CD8-positive, alpha-beta memory T cell (primary cell): ENCODE measurements around the gene SLC13A5. TPM values are rescaled to one million over a fixed set of nuclear protein-coding genes. Genes with fewer than 3 reads are reported as not detected.

Experiments
- CTCF ChIA-PET: fragments of 350-600 bp; sonication (Branson Sonifier 250); formaldehyde crosslinking; loops from one replicate; lab custom pipeline; 2021; ENCODE audit warnings: antibody characterized with exemption; lab: Charles Lee
- POLR2A ChIA-PET: fragments of 350-600 bp; sonication (Branson Sonifier 250); formaldehyde crosslinking; loops from one replicate; lab custom pipeline; 2021; ENCODE audit warnings: antibody characterized with exemption; lab: Charles Lee
- DNase-seq, 5 donors: peaks; one replicate each; pipeline versions ENCODE4 v3.0.0 to v3.0.0-alpha.2; 2020 to 2022; ENCODE audit warnings: mixed read lengths in 1 of 5
- H3K27ac ChIP-seq: one replicate; pipeline ENCODE4 v1.7.0; 2013; ENCODE audit warnings: low read depth, mild to moderate bottlenecking, low read length, moderate library complexity
- H3K27me3 ChIP-seq: 2 replicates; pipeline ENCODE4 v1.7.0; 2013; ENCODE audit warnings: low read length, mild to moderate bottlenecking; ENCODE audit not compliant: insufficient read depth, poor library complexity, severe bottlenecking
- H3K36me3 ChIP-seq: 2 replicates; pipeline ENCODE4 v1.7.0; 2013; ENCODE audit warnings: mild to moderate bottlenecking, low read length, moderate library complexity; ENCODE audit not compliant: insufficient read depth
- H3K4me1 ChIP-seq: 2 replicates; pipeline ENCODE4 v1.7.0; 2013; ENCODE audit warnings: mild to moderate bottlenecking, low read length, moderate library complexity; ENCODE audit not compliant: insufficient read depth
- H3K4me3 ChIP-seq: 2 replicates; pipeline ENCODE4 v1.7.0; 2013; ENCODE audit warnings: mild to moderate bottlenecking, low read length
- H3K9me3 ChIP-seq: 2 replicates; pipeline ENCODE4 v1.7.0; 2013; ENCODE audit warnings: mild to moderate bottlenecking, low read length
- H3K27ac Mint-ChIP-seq, 8 donors: one replicate each; pipeline ENCODE4 v1.8.0; 2020 to 2021; ENCODE audit warnings: mixed read lengths in 8 of 8, mild to moderate bottlenecking in 6 of 8, inconsistent platforms in 3 of 8, moderate library complexity in 3 of 8
- H3K27me3 Mint-ChIP-seq, 2 donors: one replicate each; pipeline ENCODE4 v1.8.0; 2020 to 2021; ENCODE audit warnings: mixed read lengths in 2 of 2, mild to moderate bottlenecking in 1 of 2, moderate library complexity in 1 of 2
- H3K36me3 Mint-ChIP-seq, 3 donors: one replicate each; pipeline ENCODE4 v1.8.0; 2020 to 2021; ENCODE audit warnings: mixed read lengths in 3 of 3, inconsistent platforms in 1 of 3, mild to moderate bottlenecking in 1 of 3
- H3K4me1 Mint-ChIP-seq, 3 donors: one replicate each; pipeline ENCODE4 v1.8.0; 2020 to 2021; ENCODE audit warnings: mixed read lengths in 3 of 3, inconsistent platforms in 1 of 3, mild to moderate bottlenecking in 1 of 3
- H3K4me3 Mint-ChIP-seq, 7 donors: one replicate each; pipeline ENCODE4 v1.8.0; 2020 to 2021; ENCODE audit warnings: mixed read lengths in 7 of 7, mild to moderate bottlenecking in 6 of 7, moderate library complexity in 4 of 7, inconsistent platforms in 2 of 7
- H3K9me3 Mint-ChIP-seq, 5 donors: one replicate each; pipeline ENCODE4 v1.8.0; 2020 to 2022; ENCODE audit warnings: mixed read lengths in 5 of 5, mild to moderate bottlenecking in 3 of 5, moderate library complexity in 2 of 5, inconsistent platforms in 1 of 5
- polyA plus RNA-seq: library from polyadenylated mRNA; unstranded; fragments of 300-500 nt; fragmentation: Illumina TruSeq; gene quantifications from one replicate; pipeline ENCODE4 v1.2.3, GENCODE V29; 2021
- total RNA-seq, 2 experiments: library from RNA; stranded (reverse); gene quantifications; one replicate each; pipeline ENCODE4 v1.2.3, GENCODE V29; 2021

The SLC13A5 gene
- total and polyA plus RNA-seq, 3 experiments from 2014 or later, result not detected

DNA sequence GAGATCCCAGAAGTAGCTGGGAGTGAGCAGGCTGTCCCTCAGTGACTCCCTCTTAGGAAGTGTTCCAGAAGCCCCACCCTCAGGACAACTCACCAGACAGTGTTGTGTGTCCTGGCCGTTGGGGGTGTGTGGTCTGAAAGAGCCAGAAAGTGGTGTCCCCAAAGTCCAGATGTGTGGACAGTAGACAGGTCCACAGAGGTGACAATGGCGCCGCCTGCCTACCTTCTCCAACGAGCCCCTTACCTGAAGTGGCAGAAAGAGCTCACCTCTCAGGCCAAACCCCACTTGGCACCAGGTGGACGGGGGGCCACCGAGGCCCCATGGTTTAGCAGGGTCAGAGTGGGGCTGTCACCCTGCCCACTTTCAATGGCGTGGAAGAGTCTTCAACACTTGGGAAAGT is 41.7 kb downstream of the SLC13A5 start:
- no peaks in the 10 kb centered on the region for H3K36me3 Mint-ChIP-seq
- H3K27ac Mint-ChIP-seq, result no peak overlapping the region
- H3K9me3 Mint-ChIP-seq, result no peaks in the 10 kb centered on the region
- DNase-seq, result no peak
- ChIA-PET POLR2A (no interaction called here), CTCF (interaction anchor here (1.1 kb wide), 1 partner anchor 138 kb away, joined by 3 read pairs; no protein-coding TSS in a partner anchor)
- Histone ChIP-seq H3K36me3 (no peaks in the 10 kb centered on the region), H3K4me1 (no peaks in the 10 kb centered on the region), H3K27ac (no peak overlapping the region), H3K9me3 (no peaks in the 10 kb centered on the region), H3K27me3 (no peaks in the 10 kb centered on the region), H3K4me3 (no peak overlapping the region)
- peaks cover 3 to 8% (median 5%) of the 10 kb centered on the region in 3 donors for H3K4me1 Mint-ChIP-seq
- H3K27me3 Mint-ChIP-seq, result no peaks in the 10 kb centered on the region
- no peak overlapping the region for H3K4me3 Mint-ChIP-seq

DNA sequence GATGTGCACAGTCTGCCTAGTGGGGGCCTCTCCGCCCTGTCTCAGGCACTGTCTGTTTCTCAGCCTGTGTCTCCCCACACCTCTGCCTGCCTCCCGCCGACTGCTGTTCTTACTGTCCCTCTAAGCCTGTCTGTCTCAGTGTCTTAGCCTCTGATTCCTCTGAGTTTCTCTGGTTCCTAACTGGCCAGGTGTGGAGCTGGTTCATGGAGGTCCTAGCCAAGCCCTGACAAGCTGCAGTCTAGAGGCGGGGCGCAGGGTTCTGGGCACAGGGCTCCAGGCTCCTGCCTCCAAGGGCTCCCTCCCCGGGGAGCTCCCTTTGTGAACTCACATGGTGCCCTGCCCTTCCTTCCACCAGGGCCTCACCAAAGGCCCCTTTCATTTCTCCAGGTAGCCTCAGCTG is 42.2 kb downstream of the SLC13A5 start:
- no peaks in the 10 kb centered on the region for H3K9me3 ChIP-seq
- Mint-ChIP-seq H3K4me3 (no peak overlapping the region), H3K4me1 (peaks cover 5 to 8% (median 6%) of the 10 kb centered on the region in 3 donors), H3K27me3 (no peaks in the 10 kb centered on the region), H3K27ac (no peak overlapping the region), H3K9me3 (no peaks in the 10 kb centered on the region), H3K36me3 (no peaks in the 10 kb centered on the region)
- no peak overlapping the region for H3K27ac ChIP-seq
- no peak for DNase-seq
- no peaks in the 10 kb centered on the region for H3K4me1 ChIP-seq
- CTCF ChIA-PET, result interaction anchor here (1.1 kb wide), 1 partner anchor 139 kb away, joined by 3 read pairs; no protein-coding TSS in a partner anchor
- POLR2A ChIA-PET, result interaction anchor here (0.5 kb wide), 1 partner anchor 20 kb away, joined by 4 read pairs; the partner anchor contains the start of gene MED31
- H3K4me3 ChIP-seq, result no peak overlapping the region
- H3K36me3 ChIP-seq, result no peaks in the 10 kb centered on the region
- no peaks in the 10 kb centered on the region for H3K27me3 ChIP-seq

DNA sequence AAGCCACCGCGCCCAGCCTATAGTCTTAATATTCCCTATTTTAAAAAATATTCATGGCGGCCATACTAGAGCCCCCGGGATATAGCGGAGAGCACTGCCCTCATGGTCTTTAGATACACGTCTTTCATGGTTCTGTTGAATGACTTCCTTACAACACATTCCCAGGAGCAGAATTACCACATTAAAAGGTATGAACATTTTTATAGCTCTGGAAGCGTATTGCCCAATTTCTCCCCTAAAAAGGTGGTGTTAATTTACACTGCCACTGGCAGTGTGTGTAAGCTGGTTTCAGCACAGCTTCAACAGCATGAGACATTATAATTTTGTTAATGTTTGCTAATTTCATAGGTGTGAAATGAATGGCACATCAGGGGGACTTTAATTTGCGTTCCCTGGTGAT is 42.6 kb downstream of the SLC13A5 start:
- Histone ChIP-seq H3K36me3 (no peaks in the 10 kb centered on the region), H3K9me3 (no peaks in the 10 kb centered on the region)
- H3K27ac Mint-ChIP-seq, result no peak overlapping the region

DNA sequence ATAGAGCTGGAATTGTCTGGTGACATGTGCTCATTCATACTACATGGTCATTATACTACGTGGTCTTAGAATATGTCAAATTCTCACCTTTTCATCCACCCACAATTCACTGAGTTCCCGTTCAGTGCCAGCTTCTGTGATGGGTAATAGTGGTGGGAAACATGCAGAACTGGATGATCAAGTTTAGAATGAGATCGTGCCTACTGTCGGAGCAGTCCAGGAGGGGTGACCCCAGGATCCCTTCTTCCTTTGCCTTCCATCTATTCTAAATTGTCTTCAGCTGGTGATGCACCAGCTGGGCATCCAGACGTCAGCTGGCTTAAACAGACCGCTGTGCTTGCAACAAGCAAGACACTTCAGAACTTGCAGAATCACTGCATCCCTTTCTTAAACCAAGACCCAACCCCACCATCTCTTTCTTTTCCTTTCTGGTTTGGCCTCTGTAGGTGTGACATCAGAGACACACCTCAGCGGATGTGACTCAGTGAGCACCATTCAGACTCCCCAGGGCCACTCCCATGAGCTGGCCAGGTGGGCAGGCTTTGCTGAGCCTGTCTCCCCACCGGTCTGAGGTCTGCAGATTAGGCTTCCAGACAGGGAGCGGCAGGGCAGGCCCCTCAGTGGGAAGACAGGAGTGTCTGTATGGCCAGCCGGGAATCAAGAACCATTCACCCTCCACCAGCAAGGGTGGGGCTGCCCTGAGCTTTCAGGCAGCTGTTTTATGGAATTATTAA is 43.5 kb downstream of the SLC13A5 start:
- Mint-ChIP-seq H3K9me3 (no peaks in the 10 kb centered on the region), H3K27me3 (no peaks in the 10 kb centered on the region), H3K4me1 (peaks cover 7 to 8% (median 7%) of the 10 kb centered on the region in 3 donors), H3K36me3 (no peaks in the 10 kb centered on the region), H3K27ac (peak overlapping the region in 2 of 8 donors; percentile 11 to 77), H3K4me3 (no peak overlapping the region)
- Histone ChIP-seq H3K4me1 (no peaks in the 10 kb centered on the region), H3K9me3 (no peaks in the 10 kb centered on the region), H3K4me3 (no peak overlapping the region), H3K27me3 (no peaks in the 10 kb centered on the region), H3K27ac (no peak overlapping the region), H3K36me3 (no peaks in the 10 kb centered on the region)
- DNase-seq, result no peak
- ChIA-PET CTCF (no interaction called here), POLR2A (no interaction called here)

More for the DNA sequence above, 42.6 kb downstream of the SLC13A5 start:
- no peak overlapping the region for H3K4me3 Mint-ChIP-seq
- DNase-seq, result no peak
- H3K27ac ChIP-seq, result no peak overlapping the region
- H3K27me3 ChIP-seq, result no peaks in the 10 kb centered on the region
- H3K4me1 ChIP-seq, result no peaks in the 10 kb centered on the region
- no peaks in the 10 kb centered on the region for H3K27me3 Mint-ChIP-seq
- H3K4me1 Mint-ChIP-seq, result peaks cover 7 to 8% (median 7%) of the 10 kb centered on the region in 3 donors
- no peaks in the 10 kb centered on the region for H3K9me3 Mint-ChIP-seq
- CTCF ChIA-PET, result interaction anchor here (1.1 kb wide), 1 partner anchor 139 kb away, joined by 3 read pairs; no protein-coding TSS in a partner anchor
- POLR2A ChIA-PET, result interaction anchor here (0.5 kb wide), 1 partner anchor 19 kb away, joined by 4 read pairs; the partner anchor contains the start of gene MED31
- no peaks in the 10 kb centered on the region for H3K36me3 Mint-ChIP-seq
- H3K4me3 ChIP-seq, result no peak overlapping the region

DNA sequence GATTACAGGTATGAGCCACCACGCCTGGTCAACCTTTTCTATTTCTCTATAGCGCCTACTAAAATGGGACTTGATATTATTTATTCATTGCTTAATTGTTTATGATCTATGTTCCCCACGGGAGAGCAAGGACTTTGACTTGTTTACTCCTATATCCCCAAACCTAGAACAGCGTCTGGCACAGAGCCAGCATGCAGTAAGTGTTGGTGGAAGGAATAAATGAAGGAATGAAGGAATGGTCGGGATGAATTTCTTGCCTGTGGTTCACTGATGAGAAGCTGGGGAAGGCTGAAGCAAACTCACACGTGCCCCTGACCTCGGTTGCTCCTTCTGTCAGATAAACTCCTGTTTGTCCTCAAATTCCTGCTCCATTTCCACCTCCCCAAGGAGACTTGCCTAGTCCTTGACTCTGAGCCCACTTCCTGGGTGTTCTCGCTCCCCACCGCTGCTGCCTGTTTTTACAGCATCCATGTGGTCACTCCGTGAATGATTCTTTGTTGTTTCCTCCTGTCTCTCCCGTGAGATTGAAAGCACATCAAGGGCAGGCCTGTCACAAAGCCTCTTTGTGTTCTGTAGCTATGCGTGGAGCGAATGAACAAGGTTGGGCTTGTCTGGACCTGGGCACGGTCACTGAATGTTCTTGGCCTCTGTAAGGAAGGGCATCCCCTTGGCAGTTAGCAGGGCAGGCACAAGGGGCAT is 44.3 kb downstream of the SLC13A5 start:
- Histone ChIP-seq H3K4me1 (no peaks in the 10 kb centered on the region), H3K27me3 (no peaks in the 10 kb centered on the region), H3K27ac (no peak overlapping the region), H3K4me3 (no peak overlapping the region), H3K9me3 (no peaks in the 10 kb centered on the region), H3K36me3 (no peaks in the 10 kb centered on the region)
- H3K9me3 Mint-ChIP-seq, result no peaks in the 10 kb centered on the region
- H3K27me3 Mint-ChIP-seq, result no peaks in the 10 kb centered on the region
- POLR2A ChIA-PET, result no interaction called here
- CTCF ChIA-PET, result no interaction called here
- H3K27ac Mint-ChIP-seq, result peak overlapping the region in 1 of 8 donors; percentile 38
- no peak for DNase-seq
- peaks cover 0 to 1% (median 0%) of the 10 kb centered on the region in 3 donors for H3K36me3 Mint-ChIP-seq
- H3K4me3 Mint-ChIP-seq, result no peak overlapping the region
- peaks cover 7 to 8% (median 7%) of the 10 kb centered on the region in 3 donors for H3K4me1 Mint-ChIP-seq

DNA sequence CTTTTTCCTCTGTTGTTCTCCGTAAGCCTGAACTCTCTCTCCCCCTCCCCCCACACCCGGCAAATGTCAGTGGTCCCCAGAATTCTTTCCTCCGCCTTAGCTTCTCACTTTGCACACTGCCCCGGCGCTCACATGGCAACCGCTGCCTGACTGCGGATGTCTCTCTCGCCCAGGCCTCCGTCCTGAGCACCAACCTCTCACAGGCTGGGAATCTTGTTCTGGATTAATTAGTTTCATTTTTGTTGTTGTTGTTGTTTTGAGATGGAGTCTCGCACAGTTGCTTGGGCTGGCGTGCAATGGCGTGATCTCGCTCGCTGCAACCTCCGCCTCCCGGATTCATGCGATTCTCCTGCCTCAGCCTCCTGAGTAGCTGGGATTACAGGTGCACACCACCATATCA is 45.0 kb downstream of the SLC13A5 start:
- H3K36me3 Mint-ChIP-seq, result peaks cover 0 to 1% (median 0%) of the 10 kb centered on the region in 3 donors
- CTCF ChIA-PET, result interaction anchor here (1.8 kb wide), 1 partner anchor 130 kb away, joined by 5 read pairs; no protein-coding TSS in a partner anchor
- POLR2A ChIA-PET, result no interaction called here
- peaks cover 7 to 8% (median 7%) of the 10 kb centered on the region in 3 donors for H3K4me1 Mint-ChIP-seq
- H3K4me3 Mint-ChIP-seq, result no peak overlapping the region
- no peaks in the 10 kb centered on the region for H3K27me3 Mint-ChIP-seq
- H3K27ac ChIP-seq, result no peak overlapping the region
- H3K27ac Mint-ChIP-seq, result peak overlapping the region in 1 of 8 donors; percentile 60
- no peak overlapping the region for H3K4me3 ChIP-seq
- H3K9me3 ChIP-seq, result no peaks in the 10 kb centered on the region
- H3K36me3 ChIP-seq, result no peaks in the 10 kb centered on the region
- H3K9me3 Mint-ChIP-seq, result no peaks in the 10 kb centered on the region
- H3K4me1 ChIP-seq, result no peaks in the 10 kb centered on the region
- H3K27me3 ChIP-seq, result no peaks in the 10 kb centered on the region
- no peak for DNase-seq

DNA sequence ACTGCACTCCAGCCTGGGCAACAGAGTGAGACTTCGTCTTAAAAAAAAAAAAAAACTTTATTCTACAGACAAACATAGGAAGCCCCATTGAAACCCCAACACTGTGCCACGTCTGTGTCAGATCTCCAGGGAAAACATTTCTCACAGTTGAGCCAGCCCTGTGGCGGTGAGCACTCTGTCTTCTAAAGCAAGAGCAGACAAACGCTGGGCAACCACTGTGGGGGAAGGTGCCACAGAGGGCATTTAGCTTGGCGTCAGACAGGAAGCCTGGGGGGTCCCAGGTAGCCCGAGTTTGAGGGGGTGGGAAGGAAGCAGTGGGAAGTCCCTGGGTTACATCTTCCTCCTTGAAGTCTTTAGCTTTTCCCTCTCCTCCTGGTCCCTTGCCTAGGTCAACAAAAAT is 45.7 kb downstream of the SLC13A5 start:
- peaks cover 7 to 8% (median 7%) of the 10 kb centered on the region in 3 donors for H3K4me1 Mint-ChIP-seq
- no peaks in the 10 kb centered on the region for H3K36me3 ChIP-seq
- DNase-seq, result no peak
- H3K4me1 ChIP-seq, result no peaks in the 10 kb centered on the region
- CTCF ChIA-PET, result interaction anchor here (1.2 to 1.8 kb wide), 4 partner anchors 10 to 134 kb away, joined by 3 to 8 read pairs (median 4); no protein-coding TSS in a partner anchor
- no peaks in the 10 kb centered on the region for H3K9me3 Mint-ChIP-seq
- H3K27me3 Mint-ChIP-seq, result no peaks in the 10 kb centered on the region
- H3K27ac ChIP-seq, result no peak overlapping the region
- no peak overlapping the region for H3K4me3 ChIP-seq
- no peak overlapping the region for H3K27ac Mint-ChIP-seq
- H3K9me3 ChIP-seq, result no peaks in the 10 kb centered on the region
- POLR2A ChIA-PET, result no interaction called here
- H3K27me3 ChIP-seq, result no peaks in the 10 kb centered on the region
- H3K36me3 Mint-ChIP-seq, result peaks cover 0 to 3% (median 2%) of the 10 kb centered on the region in 3 donors
- no peak overlapping the region for H3K4me3 Mint-ChIP-seq

DNA sequence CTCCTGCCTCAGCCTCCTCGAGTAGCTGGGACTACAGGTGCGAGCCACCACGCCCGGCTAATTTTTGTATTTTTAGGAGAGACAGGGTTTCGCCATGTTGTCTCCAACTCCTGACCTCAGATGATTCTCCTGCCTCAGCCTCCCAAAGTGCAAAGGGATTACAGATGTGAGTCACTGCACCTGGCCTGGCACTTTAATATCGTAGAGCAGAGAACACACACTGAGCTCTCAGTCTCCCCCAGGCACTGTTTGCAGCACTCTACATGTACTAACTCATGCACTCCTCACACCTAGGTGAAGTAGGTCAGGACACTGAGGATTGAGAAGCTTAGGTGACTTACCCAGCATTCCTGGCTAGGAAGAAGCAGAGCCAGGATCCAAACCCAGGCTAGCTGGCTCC is 46.6 kb downstream of the SLC13A5 start:
- no peak overlapping the region for H3K4me3 Mint-ChIP-seq
- Histone ChIP-seq H3K36me3 (no peaks in the 10 kb centered on the region), H3K27me3 (no peaks in the 10 kb centered on the region), H3K4me1 (no peaks in the 10 kb centered on the region), H3K27ac (no peak overlapping the region), H3K4me3 (no peak overlapping the region), H3K9me3 (no peaks in the 10 kb centered on the region)
- no peaks in the 10 kb centered on the region for H3K9me3 Mint-ChIP-seq
- H3K27ac Mint-ChIP-seq, result no peak overlapping the region
- peaks cover 7 to 8% (median 7%) of the 10 kb centered on the region in 3 donors for H3K4me1 Mint-ChIP-seq
- H3K36me3 Mint-ChIP-seq, result peaks cover 0 to 7% (median 2%) of the 10 kb centered on the region in 3 donors
- POLR2A ChIA-PET, result no interaction called here
- no peak for DNase-seq
- no peaks in the 10 kb centered on the region for H3K27me3 Mint-ChIP-seq
- CTCF ChIA-PET, result interaction anchor here (0.8 to 1.8 kb wide), 7 partner anchors 11 to 177 kb away, joined by 3 to 8 read pairs (median 4); no protein-coding TSS in a partner anchor
